AG10803 (cell line): ENCODE data around the gene NINJ2.

Experiments
- DNase-seq: peaks from one replicate; pipeline ENCODE4 v3.0.0; 2010; ENCODE audit warnings: low read depth
- H3K4me3 ChIP-seq: 2 replicates; pipeline ENCODE4 v1.5.1; 2011; ENCODE audit warnings: mild to moderate bottlenecking, low read length, control low read depth
- CTCF ChIP-seq: conservative IDR thresholded peaks from 2 replicates; pipeline ENCODE4 v1.5.1; 2011; ENCODE audit warnings: mild to moderate bottlenecking, low read length, control low read depth, inconsistent platforms

The NINJ2 gene

DNA sequence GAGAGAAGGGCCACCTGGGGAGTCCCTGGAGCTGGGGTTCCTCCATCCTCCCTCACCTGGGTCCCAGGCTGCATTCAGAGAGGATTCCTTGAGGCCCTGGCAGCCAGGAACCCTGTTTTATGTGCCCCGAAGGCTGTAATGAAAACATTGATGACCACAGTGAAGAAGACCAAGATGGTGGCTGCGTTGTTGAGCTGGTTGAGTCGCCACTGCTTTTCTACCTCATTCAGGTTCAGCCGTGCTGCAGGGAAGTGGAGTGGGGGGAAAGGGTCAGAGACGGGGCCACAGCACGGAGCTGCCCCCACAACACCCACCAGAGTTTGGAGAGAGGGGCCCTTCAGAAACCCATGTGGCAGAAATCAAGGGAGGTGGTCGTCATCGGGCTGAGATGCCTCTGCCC lies 98.1 kb downstream of the NINJ2 start:
- TF ChIP-seq CTCF, result no peak
- DNase-seq, result no peak
- no peak overlapping the region for H3K4me3 ChIP-seq

- no peak overlapping the region for H3K4me3 ChIP-seq
- no peak for DNase-seq
- TF ChIP-seq CTCF, result no peak
These were observed 99.4 kb downstream of the NINJ2 start for GRCh38 chr12:563787-564298.

- TF ChIP-seq CTCF, result no peak
- H3K4me3 ChIP-seq, result no peak overlapping the region
- DNase-seq, result peak; percentile 40
These were observed 99.9 kb downstream of the NINJ2 start for GRCh38 chr12:563250-563781.

GRCh38 chr12:562634-563033 lies 100.6 kb downstream of the NINJ2 start:
- TF ChIP-seq CTCF, result no peak
- no peak for DNase-seq
- no peak overlapping the region for H3K4me3 ChIP-seq

DNA sequence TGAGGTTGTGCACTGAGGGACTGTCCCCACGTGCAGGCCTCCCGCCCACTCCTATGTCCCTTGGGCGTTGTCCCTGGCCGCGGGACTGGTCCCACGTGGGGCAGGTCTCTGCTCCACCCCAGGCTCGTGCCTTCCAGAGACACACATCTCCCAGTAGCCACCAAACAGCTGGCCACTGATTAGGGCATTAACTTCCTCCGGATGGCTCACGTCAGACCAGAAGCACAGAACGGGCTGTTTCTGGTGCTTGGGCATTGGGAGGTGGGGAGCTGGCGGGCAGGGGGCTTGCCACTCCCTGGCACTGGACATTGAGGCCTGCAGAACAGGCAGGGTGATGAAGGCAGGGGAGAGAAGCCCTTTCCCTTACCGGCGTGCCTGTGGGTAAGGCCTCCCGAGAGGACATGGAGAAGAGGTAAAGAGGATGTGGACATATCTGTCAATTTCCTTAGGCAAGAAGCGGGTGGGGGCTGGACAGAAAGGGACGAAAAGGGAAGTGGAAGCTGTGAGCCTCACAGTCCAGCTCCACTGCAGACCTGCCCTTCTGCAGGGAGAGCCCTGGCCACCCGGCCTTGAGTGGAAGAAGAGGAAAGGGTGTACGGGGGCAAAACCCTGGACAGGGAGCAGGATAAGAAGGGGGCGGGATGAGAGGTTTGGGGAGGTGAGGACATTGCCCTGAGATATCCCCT lies 101.2 kb downstream of the NINJ2 start:
- no peak for DNase-seq
- no peak for TF ChIP-seq CTCF
- no peak overlapping the region for H3K4me3 ChIP-seq

- H3K4me3 ChIP-seq, result no peak overlapping the region
- DNase-seq, result no peak
- TF ChIP-seq CTCF, result no peak
These were observed 101.9 kb downstream of the NINJ2 start for GRCh38 chr12:561391-561705.

- H3K4me3 ChIP-seq, result no peak overlapping the region
- DNase-seq, result no peak
- TF ChIP-seq CTCF, result no peak
These were observed 102.4 kb downstream of the NINJ2 start for GRCh38 chr12:560691-561390.
